ENCODE data around the gene ASXL3.

- no peak for TF ChIP-seq POLR2A (IDR thresholded peaks at IDR 0.05; ENCODE audit: low read length)
- TF ChIP-seq GATA1 (IDR thresholded peaks at IDR 0.05; ENCODE audit: low read depth, low read length): no peak
Measured at GRCh38 chr18:33583901-33584300, 5.9 kb downstream of the ASXL3 start.

Data from erythroblast (primary cell).